Heart left ventricle (tissue), 13 donors: Measurements from ENCODE around the gene INF2.

ENCODE experiments used
- POLR2A ChIP-seq, 2 donors: fragments of 450-650 bp; IDR thresholded peaks; one replicate each; pipeline ENCODE4 v1.6.1; 2017; ENCODE audit warnings: antibody characterized with exemption in 2 of 2, mild to moderate bottlenecking in 2 of 2, moderate library complexity in 2 of 2
- TF ChIP-seq, protein P1 (sequence below), 12 donors: fragments of 200-600 bp; sonication (generic) in 4 of 12; IDR thresholded peaks; one replicate each; pipeline versions ENCODE4 v1.5.0 to v1.8.0; 2018 to 2022; ENCODE audit warnings: antibody characterized with exemption in 12 of 12, mild to moderate bottlenecking in 5 of 12
- donor health status: ischemic (EF 13 %, LVEDD 7.1; RV severe dilation, severe dysfunction).
- donor health status: DM: no; HTN: yes; CAD: no.
- donor health status: DM: no; HTN: no; CAD: no.
- donor health status: ischemic (EF 25% LVEDD 6.9; RV normal size, moderate dysfunction).
- donor health status: ischemic (EF 25% LVEDD 5.7; RV mildly dilated, moderate dysfunction).
- donor health status: ischemic (EF 35%, LVEDD 5.7; RV mildly dilated, moderate dysfunction).
- donor health status: nonischemic (EF 11% LVEDD 7.7; RV severe dilation, severe dysfunction).
- donor health status: DM: yes; HTN: yes; CAD: no.
- donor health status: PGD.
- donor health status: ischemic (EF 29% LVEDD 5.4; RV normal size, mild dysfunction).
- donor health status: nonischemic (EF 23%, LVEDD 6.1; RV moderate dilation, normal function).

- TF ChIP-seq, protein P1, sequence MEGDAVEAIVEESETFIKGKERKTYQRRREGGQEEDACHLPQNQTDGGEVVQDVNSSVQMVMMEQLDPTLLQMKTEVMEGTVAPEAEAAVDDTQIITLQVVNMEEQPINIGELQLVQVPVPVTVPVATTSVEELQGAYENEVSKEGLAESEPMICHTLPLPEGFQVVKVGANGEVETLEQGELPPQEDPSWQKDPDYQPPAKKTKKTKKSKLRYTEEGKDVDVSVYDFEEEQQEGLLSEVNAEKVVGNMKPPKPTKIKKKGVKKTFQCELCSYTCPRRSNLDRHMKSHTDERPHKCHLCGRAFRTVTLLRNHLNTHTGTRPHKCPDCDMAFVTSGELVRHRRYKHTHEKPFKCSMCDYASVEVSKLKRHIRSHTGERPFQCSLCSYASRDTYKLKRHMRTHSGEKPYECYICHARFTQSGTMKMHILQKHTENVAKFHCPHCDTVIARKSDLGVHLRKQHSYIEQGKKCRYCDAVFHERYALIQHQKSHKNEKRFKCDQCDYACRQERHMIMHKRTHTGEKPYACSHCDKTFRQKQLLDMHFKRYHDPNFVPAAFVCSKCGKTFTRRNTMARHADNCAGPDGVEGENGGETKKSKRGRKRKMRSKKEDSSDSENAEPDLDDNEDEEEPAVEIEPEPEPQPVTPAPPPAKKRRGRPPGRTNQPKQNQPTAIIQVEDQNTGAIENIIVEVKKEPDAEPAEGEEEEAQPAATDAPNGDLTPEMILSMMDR (IDR thresholded peaks at IDR 0.05): no peak
- TF ChIP-seq POLR2A (IDR thresholded peaks at IDR 0.05): no peak
These were observed 57.6 kb downstream of the INF2 start for GRCh38 chr14:104746934-104747481.
